Activated CD4-positive, alpha-beta memory T cell treated with anti-CD3 and anti-CD28 coated beads for 36 hours (primary cell): ENCODE measurements around the gene PPTC7. TPM values are rescaled to one million over a fixed set of nuclear protein-coding genes. Genes with fewer than 3 reads are reported as not detected.
"Not testable (repeated sequence)": the region's sequence is repeated elsewhere in the genome, so short reads cannot be mapped to it uniquely, and the experiment has no call there.

Source experiments
- CTCF ChIA-PET: fragments of 350-600 bp; sonication (Branson Sonifier 250); formaldehyde crosslinking; loops from one replicate; lab custom pipeline; 2021; ENCODE audit warnings: antibody characterized with exemption, inconsistent platforms; lab: Charles Lee
- POLR2A ChIA-PET: fragments of 350-600 bp; sonication (Branson Sonifier 250); formaldehyde crosslinking; loops from one replicate; lab custom pipeline; 2021; ENCODE audit warnings: antibody characterized with exemption; lab: Charles Lee
- DNase-seq: peaks from one replicate; pipeline ENCODE4 v3.0.0-alpha.2; 2020
- H3K27ac Mint-ChIP-seq: one replicate; pipeline ENCODE4 v1.8.0; 2021; ENCODE audit warnings: mixed read lengths
- H3K27me3 Mint-ChIP-seq: one replicate; pipeline ENCODE4 v1.8.0; 2021; ENCODE audit warnings: mixed read lengths
- H3K36me3 Mint-ChIP-seq: one replicate; pipeline ENCODE4 v1.8.0; 2021; ENCODE audit warnings: mixed read lengths
- H3K4me1 Mint-ChIP-seq: one replicate; pipeline ENCODE4 v1.8.0; 2021; ENCODE audit warnings: low read depth, mixed read lengths
- H3K4me3 Mint-ChIP-seq: one replicate; pipeline ENCODE4 v1.8.0; 2021; ENCODE audit warnings: mild to moderate bottlenecking, mixed read lengths
- H3K9me3 Mint-ChIP-seq: one replicate; pipeline ENCODE4 v1.8.0; 2021; ENCODE audit warnings: mixed read lengths
- intact Hi-C: fragments of 100-400 bp; cut with micrococcal nuclease; formaldehyde crosslinking; loops from one replicate; pipeline ENCODE4 v1.15.1; 2023
- total RNA-seq, 2 experiments: library from RNA; stranded (reverse); gene quantifications; one replicate each; pipeline ENCODE4 v1.2.3, GENCODE V29; 2021

Gene PPTC7
- total RNA-seq, 2 experiments from 2014 or later = 36.9 to 37.0 TPM

GRCh38 chr12:110585231-110585799, 2.2 kb upstream of the PPTC7 start:
- ChIA-PET CTCF (interaction anchor here (0.5 to 4.9 kb wide), 6 partner anchors 11 to 135 kb away, joined by 3 to 48 read pairs (median 7); partner anchors contain the start of genes ARPC3 and FAM216A), POLR2A (interaction anchor here (0.6 to 1.7 kb wide), 6 partner anchors 8 to 191 kb away, joined by 3 to 7 read pairs (median 3); partner anchors contain the start of genes FAM216A and GPN3)
- H3K27me3 Mint-ChIP-seq = no peaks in the 10 kb centered on the region
- peak overlapping the region; percentile 71 for H3K4me3 Mint-ChIP-seq
- H3K4me1 Mint-ChIP-seq = peaks cover 47% of the 10 kb centered on the region
- peak; percentile 74 for DNase-seq
- no peaks in the 10 kb centered on the region for H3K9me3 Mint-ChIP-seq
- H3K27ac Mint-ChIP-seq = peak overlapping the region; percentile 94
- H3K36me3 Mint-ChIP-seq = peaks cover 11% of the 10 kb centered on the region
- intact Hi-C loops = loop anchor here (10.0 kb wide), 1 partner anchor 591 kb away; the partner anchor contains the start of genes ANKRD13A and GIT2

DNA sequence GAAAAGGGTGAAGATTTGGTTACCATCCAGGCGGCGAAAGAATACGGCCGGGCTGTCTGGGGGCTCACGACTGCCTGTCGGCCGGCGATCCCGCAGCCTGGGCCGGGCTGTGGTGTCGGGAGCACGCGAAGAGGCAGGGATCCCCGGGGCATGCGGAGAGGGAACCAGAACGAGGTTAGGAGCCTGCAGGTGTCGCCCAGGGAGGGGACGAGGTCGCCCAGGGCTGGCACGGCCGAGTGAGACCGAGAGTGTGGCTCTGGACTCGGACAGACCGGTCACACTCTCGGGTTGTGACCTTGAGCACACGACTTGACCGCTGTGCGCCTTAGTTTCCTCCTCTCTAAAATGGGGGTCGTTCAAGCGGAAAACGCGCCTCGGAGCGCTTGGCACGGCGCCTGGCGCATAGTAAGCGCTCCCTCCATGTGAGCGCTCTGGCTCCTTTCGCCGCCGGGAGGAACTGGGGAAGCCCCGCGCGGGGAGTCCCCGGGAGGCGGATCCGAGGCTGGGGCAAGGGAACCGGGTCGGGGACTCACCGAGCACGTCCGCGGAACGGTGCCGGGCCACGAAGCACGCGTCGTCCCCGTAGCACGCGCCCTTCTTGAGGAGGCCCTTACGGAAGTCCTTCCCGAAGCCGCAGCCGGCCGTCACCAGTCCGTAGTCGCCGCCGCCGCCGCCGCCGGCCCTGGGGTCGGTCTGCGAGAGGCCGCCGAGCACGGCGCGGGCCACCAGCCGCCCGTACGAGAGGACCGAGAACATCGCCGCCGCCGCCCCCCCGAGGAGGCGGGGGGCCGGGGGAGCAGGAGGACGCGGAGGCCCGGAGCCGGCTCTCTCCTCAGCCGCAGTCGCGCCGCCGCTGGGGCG, 612 bp downstream of the PPTC7 start:
- intact Hi-C loops = loop anchor here (1.0 to 10.0 kb wide), 4 partner anchors 30 to 588 kb away; partner anchors contain the start of genes ANKRD13A, FAM216A, GIT2 and GPN3
- Mint-ChIP-seq H3K4me3 (peak overlapping the region; percentile 94), H3K27me3 (no peaks in the 10 kb centered on the region), H3K27ac (peak overlapping the region; percentile 90), H3K4me1 (peaks cover 68% of the 10 kb centered on the region), H3K36me3 (peaks cover 14% of the 10 kb centered on the region), H3K9me3 (no peaks in the 10 kb centered on the region)
- POLR2A ChIA-PET = interaction anchor here (0.5 kb wide), 1 partner anchor 193 kb away, joined by 3 read pairs; no protein-coding TSS in a partner anchor
- CTCF ChIA-PET = no interaction called here
- DNase-seq = peak; percentile 84

DNA sequence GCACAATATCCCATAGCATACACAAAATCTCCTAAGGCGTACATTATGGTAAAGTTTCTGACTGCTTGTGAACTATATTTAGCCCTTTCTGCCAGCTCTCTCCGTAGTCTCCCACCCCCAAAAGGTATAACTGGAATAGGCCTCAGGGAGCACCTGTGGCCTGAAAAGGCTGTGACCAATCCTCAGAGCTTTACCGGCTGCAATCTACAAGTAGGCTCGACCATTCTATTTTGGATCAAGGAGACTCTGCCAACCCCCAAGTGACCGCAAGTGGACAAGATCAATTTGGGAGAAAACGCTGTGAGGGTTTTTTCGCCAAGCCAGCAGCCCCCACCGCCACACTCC, 1.2 kb downstream of the PPTC7 start:
- peaks cover 14% of the 10 kb centered on the region for H3K36me3 Mint-ChIP-seq
- peak overlapping the region; percentile 90 for H3K27ac Mint-ChIP-seq
- intact Hi-C loops = loop anchor here (2.0 to 10.0 kb wide), 2 partner anchors 29 to 587 kb away; partner anchors contain the start of genes ANKRD13A and GIT2
- H3K4me1 Mint-ChIP-seq = peaks cover 72% of the 10 kb centered on the region
- no peak for DNase-seq
- H3K27me3 Mint-ChIP-seq = no peaks in the 10 kb centered on the region
- H3K9me3 Mint-ChIP-seq = no peaks in the 10 kb centered on the region
- POLR2A ChIA-PET = interaction anchor here (0.5 to 4.0 kb wide), 3 partner anchors 9 to 194 kb away, joined by 3 to 15 read pairs (median 4); partner anchors contain the start of genes FAM216A and GPN3
- CTCF ChIA-PET = interaction anchor here (1.2 kb wide), 1 partner anchor 18 kb away, joined by 5 read pairs; no protein-coding TSS in a partner anchor
- peak overlapping the region; percentile 94 for H3K4me3 Mint-ChIP-seq

DNA sequence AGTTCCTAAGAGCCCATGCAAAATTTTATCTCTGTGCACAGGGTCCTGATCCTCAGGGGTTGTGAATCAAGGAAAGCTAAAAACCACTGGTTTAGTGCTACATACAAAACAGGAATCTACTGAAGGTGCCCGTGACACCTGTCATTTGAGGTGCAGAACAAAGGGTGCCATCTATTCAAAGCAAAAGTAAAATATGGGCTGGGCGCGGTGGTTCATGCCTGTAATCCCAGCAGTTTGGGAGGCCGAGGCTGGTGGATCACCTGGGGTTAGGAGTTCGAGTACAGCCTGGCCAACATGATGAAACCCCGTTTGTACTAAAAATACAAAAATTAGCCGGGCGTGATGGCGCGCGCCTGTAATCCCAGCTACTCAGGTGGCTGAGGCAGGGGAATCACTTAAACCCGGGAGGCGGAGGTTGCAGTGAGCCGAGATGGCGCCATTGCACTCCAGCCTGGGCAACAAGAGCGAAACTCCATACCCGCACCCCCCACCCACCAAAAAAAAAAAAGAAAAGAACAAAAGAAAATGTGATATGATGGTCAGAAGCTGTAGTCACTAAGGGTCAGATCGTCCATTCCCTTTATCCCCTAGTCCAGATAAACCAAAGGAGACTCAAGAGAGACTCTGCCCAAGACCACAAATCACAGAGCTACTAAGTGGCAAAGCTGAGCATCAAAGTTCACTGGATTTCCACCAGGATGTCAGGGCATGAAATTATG, 3.4 kb downstream of the PPTC7 start:
- Mint-ChIP-seq H3K27me3 (no peaks in the 10 kb centered on the region), H3K4me1 (peaks cover 78% of the 10 kb centered on the region), H3K36me3 (peaks cover 16% of the 10 kb centered on the region), H3K9me3 (no peaks in the 10 kb centered on the region), H3K4me3 (peak overlapping the region; percentile 94), H3K27ac (peak overlapping the region; percentile 98)
- intact Hi-C loops = loop anchor here (2.0 to 10.0 kb wide), 3 partner anchors 59 to 585 kb away; partner anchors contain the start of genes ANKRD13A and GIT2
- ChIA-PET POLR2A (interaction anchor here (0.6 to 4.0 kb wide), 6 partner anchors 11 to 111 kb away, joined by 3 to 26 read pairs (median 4); partner anchors contain the start of genes FAM216A and GPN3), CTCF (interaction anchor here (0.7 to 1.7 kb wide), 9 partner anchors 16 to 111 kb away, joined by 3 to 6 read pairs (median 4); partner anchors contain the start of gene FAM216A)
- DNase-seq = peak; percentile 52

DNA sequence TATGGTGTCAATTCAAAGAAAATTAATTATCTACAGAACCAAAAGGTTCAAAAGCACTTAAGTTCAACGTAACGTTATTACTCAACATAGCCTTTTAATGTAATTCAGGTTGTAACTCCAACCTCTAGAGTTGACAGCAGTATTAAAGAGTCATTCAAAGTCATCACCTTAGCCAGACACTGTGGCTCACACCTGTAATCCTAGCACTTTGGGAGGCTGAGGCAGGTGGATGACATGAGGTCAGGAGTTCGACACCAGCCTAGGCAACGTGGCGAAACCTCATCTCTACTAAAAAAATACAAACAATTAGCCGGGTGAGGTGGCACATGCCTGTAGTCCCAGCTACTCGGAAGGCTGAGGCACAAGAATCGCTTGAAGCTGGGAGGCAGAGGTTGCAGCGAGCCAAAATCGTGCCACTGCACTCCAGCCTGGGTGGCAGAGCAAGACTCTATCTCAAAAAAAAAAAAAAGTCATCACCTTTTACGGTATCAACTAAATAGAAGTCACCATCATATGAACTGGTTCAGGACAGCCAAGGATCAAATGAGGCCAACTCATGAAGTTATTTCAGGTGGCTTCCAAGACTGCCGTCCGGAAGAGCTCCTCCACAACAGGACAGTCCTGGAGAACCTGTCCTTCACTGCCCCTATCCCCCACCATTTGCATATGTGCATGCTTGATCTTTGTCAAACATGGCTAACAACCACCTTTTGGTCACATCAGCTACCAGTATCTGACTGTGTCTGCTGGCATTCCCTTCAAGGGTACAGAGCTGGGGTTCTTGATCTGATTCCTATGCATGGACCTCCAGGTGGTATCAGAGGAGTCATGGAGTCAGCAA, 4.2 kb downstream of the PPTC7 start:
- H3K36me3 Mint-ChIP-seq = peaks cover 16% of the 10 kb centered on the region
- intact Hi-C loops = loop anchor here (1.0 to 10.0 kb wide), 8 partner anchors 12 to 264 kb away; partner anchors contain the start of genes RAD9B and VPS29
- peak; percentile 51 for DNase-seq
- H3K27me3 Mint-ChIP-seq = no peaks in the 10 kb centered on the region
- peak overlapping the region; percentile 98 for H3K27ac Mint-ChIP-seq
- ChIA-PET CTCF (interaction anchor here (0.7 to 1.7 kb wide), 7 partner anchors 16 to 110 kb away, joined by 3 to 6 read pairs (median 4); partner anchors contain the start of gene FAM216A), POLR2A (interaction anchor here (1.0 to 4.0 kb wide), 6 partner anchors 11 to 110 kb away, joined by 3 to 26 read pairs (median 4); partner anchors contain the start of genes FAM216A and GPN3)
- peaks cover 77% of the 10 kb centered on the region for H3K4me1 Mint-ChIP-seq
- H3K4me3 Mint-ChIP-seq = peak overlapping the region; percentile 94
- H3K9me3 Mint-ChIP-seq = no peaks in the 10 kb centered on the region

GRCh38 chr12:110577864-110578693, 5.0 kb downstream of the PPTC7 start:
- Mint-ChIP-seq H3K27ac (peak overlapping the region; percentile 98), H3K27me3 (no peaks in the 10 kb centered on the region), H3K9me3 (no peaks in the 10 kb centered on the region), H3K36me3 (peaks cover 16% of the 10 kb centered on the region), H3K4me3 (peak overlapping the region; percentile 94), H3K4me1 (peaks cover 75% of the 10 kb centered on the region)
- intact Hi-C loops = loop anchor here (1.0 to 10.0 kb wide), 8 partner anchors 13 to 263 kb away; partner anchors contain the start of genes RAD9B and VPS29
- ChIA-PET CTCF (interaction anchor here (1.4 to 1.7 kb wide), 3 partner anchors 27 to 45 kb away, joined by 4 to 6 read pairs (median 4); no protein-coding TSS in a partner anchor), POLR2A (interaction anchor here (1.0 to 4.0 kb wide), 6 partner anchors 8 to 109 kb away, joined by 3 to 26 read pairs (median 4); partner anchors contain the start of genes FAM216A and GPN3)
- DNase-seq = peak; percentile 64

DNA sequence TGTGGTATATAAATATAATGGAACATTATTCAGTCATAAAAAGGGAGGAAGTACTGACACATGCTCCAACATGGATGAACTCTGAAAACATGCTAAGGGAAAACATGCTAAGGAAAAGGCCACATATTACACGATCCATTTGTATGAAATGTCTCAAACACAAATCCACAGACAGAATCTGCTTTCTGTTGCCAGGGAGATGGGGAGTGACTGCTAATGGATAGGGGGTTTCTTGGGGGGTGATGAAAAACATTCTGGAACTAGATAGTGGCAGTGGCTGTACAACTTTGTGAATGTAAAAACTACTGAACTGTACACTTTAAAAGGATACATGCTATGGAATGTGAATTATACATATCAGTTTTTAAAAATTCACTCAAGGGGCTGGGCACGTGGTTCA, 6.6 kb downstream of the PPTC7 start:
- CTCF ChIA-PET = interaction anchor here (1.3 to 2.6 kb wide), 5 partner anchors 14 to 28 kb away, joined by 3 to 8 read pairs (median 6); no protein-coding TSS in a partner anchor
- H3K4me3 Mint-ChIP-seq = peak overlapping the region; percentile 10
- peaks cover 10% of the 10 kb centered on the region for H3K9me3 Mint-ChIP-seq
- POLR2A ChIA-PET = interaction anchor here (1.0 kb wide), 1 partner anchor 10 kb away, joined by 3 read pairs; no protein-coding TSS in a partner anchor
- no peak for DNase-seq
- peaks cover 20% of the 10 kb centered on the region for H3K36me3 Mint-ChIP-seq
- intact Hi-C loops = loop anchor here (10.0 kb wide), 1 partner anchor 262 kb away; no protein-coding TSS in a partner anchor
- H3K4me1 Mint-ChIP-seq = peaks cover 82% of the 10 kb centered on the region
- H3K27me3 Mint-ChIP-seq = no peaks in the 10 kb centered on the region
- peak overlapping the region; percentile 98 for H3K27ac Mint-ChIP-seq

- Mint-ChIP-seq H3K9me3 (peaks cover 16% of the 10 kb centered on the region), H3K27ac (peak overlapping the region; percentile 58), H3K27me3 (no peaks in the 10 kb centered on the region), H3K36me3 (peaks cover 22% of the 10 kb centered on the region), H3K4me3 (no peak overlapping the region), H3K4me1 (peaks cover 72% of the 10 kb centered on the region)
- POLR2A ChIA-PET = interaction anchor here (1.1 kb wide), 1 partner anchor 17 kb away, joined by 3 read pairs; no protein-coding TSS in a partner anchor
- no peak for DNase-seq
- intact Hi-C loops = loop anchor here (10.0 kb wide), 1 partner anchor 261 kb away; no protein-coding TSS in a partner anchor
- CTCF ChIA-PET = interaction anchor here (1.0 to 2.6 kb wide), 7 partner anchors 9 to 26 kb away, joined by 3 to 8 read pairs (median 6); no protein-coding TSS in a partner anchor
Measured at GRCh38 chr12:110575326-110575725, 7.8 kb downstream of the PPTC7 start.

GRCh38 chr12:110574717-110575230, 8.3 kb downstream of the PPTC7 start:
- POLR2A ChIA-PET = interaction anchor here (1.1 kb wide), 1 partner anchor 15 kb away, joined by 4 read pairs; no protein-coding TSS in a partner anchor
- not testable (repeated sequence) for H3K4me3 Mint-ChIP-seq, H3K27me3 Mint-ChIP-seq, DNase-seq
- Mint-ChIP-seq H3K36me3 (peaks cover 23% of the 10 kb centered on the region), H3K9me3 (peaks cover 18% of the 10 kb centered on the region), H3K4me1 (peaks cover 69% of the 10 kb centered on the region), H3K27ac (peak overlapping the region; percentile 58)
- intact Hi-C loops = loop anchor here (10.0 kb wide), 1 partner anchor 260 kb away; no protein-coding TSS in a partner anchor
- CTCF ChIA-PET = interaction anchor here (0.6 to 4.0 kb wide), 9 partner anchors 10 to 1401 kb away, joined by 3 to 21 read pairs (median 6); no protein-coding TSS in a partner anchor
